ENCODE data around the gene USPL1. TPM values are rescaled to one million over a fixed set of nuclear protein-coding genes. Genes with fewer than 3 reads are reported as not detected.

The USPL1 gene
- total RNA-seq, 1 donor from 2014 or later, result 21.1 TPM

- no peak overlapping the region for H3K27ac Mint-ChIP-seq (ENCODE audit: unreplicated experiment)
- no peaks in the 10 kb centered on the region for H3K4me1 Mint-ChIP-seq (ENCODE audit: unreplicated experiment)
- no peak for TF ChIP-seq CTCF (IDR thresholded peaks at IDR 0.05; ENCODE audit: unreplicated experiment)
- peaks cover 15% of the 10 kb centered on the region for H3K36me3 Mint-ChIP-seq (ENCODE audit: low read depth, unreplicated experiment)
- H3K9me3 Mint-ChIP-seq (ENCODE audit: unreplicated experiment), result no peaks in the 10 kb centered on the region
- no peaks in the 10 kb centered on the region for H3K27me3 Mint-ChIP-seq (ENCODE audit: unreplicated experiment)
- DNase-seq (ENCODE audit: low spot score), result no peak
- no peak overlapping the region for H3K4me3 Mint-ChIP-seq (ENCODE audit: unreplicated experiment)
Measured at GRCh38 chr13:30652746-30653386, 35.1 kb downstream of the USPL1 start.

- H3K4me1 Mint-ChIP-seq (ENCODE audit: unreplicated experiment), result peaks cover under 1% of the 10 kb centered on the region
- no peak overlapping the region for H3K4me3 Mint-ChIP-seq (ENCODE audit: unreplicated experiment)
- no peak for DNase-seq (ENCODE audit: low spot score)
- no peak for TF ChIP-seq CTCF (IDR thresholded peaks at IDR 0.05; ENCODE audit: unreplicated experiment)
- H3K36me3 Mint-ChIP-seq (ENCODE audit: low read depth, unreplicated experiment), result peaks cover 9% of the 10 kb centered on the region
- no peaks in the 10 kb centered on the region for H3K9me3 Mint-ChIP-seq (ENCODE audit: unreplicated experiment)
- H3K27me3 Mint-ChIP-seq (ENCODE audit: unreplicated experiment), result peaks cover under 1% of the 10 kb centered on the region
- no peak overlapping the region for H3K27ac Mint-ChIP-seq (ENCODE audit: unreplicated experiment)
Measured at GRCh38 chr13:30654430-30654829, 36.7 kb downstream of the USPL1 start.

DNA sequence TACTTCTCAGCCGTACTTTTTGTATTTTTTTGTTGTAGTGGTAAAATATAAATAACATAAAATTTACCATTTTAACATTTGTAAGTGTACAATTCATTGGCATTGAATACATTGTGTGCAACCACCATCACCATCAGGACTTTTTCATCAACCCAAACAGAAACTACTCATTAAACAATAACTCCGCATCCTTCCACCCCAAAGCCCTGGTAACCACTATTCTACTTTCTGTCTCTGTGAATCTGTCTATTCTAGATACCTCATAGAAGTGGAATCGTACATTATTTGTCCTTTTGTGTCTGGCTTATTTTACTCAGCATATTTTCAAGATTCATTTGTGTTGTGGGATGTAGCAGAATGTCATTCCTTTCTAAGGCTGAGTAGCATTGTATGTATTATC is 38.5 kb downstream of the USPL1 start:
- Mint-ChIP-seq H3K36me3 (ENCODE audit: low read depth, unreplicated experiment) (peaks cover 12% of the 10 kb centered on the region), H3K9me3 (ENCODE audit: unreplicated experiment) (no peaks in the 10 kb centered on the region), H3K27ac (ENCODE audit: unreplicated experiment) (no peak overlapping the region), H3K4me1 (ENCODE audit: unreplicated experiment) (peaks cover 4% of the 10 kb centered on the region), H3K27me3 (ENCODE audit: unreplicated experiment) (peaks cover 3% of the 10 kb centered on the region), H3K4me3 (ENCODE audit: unreplicated experiment) (no peak overlapping the region)
- TF ChIP-seq CTCF (IDR thresholded peaks at IDR 0.05; ENCODE audit: unreplicated experiment), result no peak
- no peak for DNase-seq (ENCODE audit: low spot score)

GRCh38 chr13:30659980-30660379 is 42.3 kb downstream of the USPL1 start:
- no peak for DNase-seq (ENCODE audit: low spot score)
- peaks cover 13% of the 10 kb centered on the region for H3K4me1 Mint-ChIP-seq (ENCODE audit: unreplicated experiment)
- H3K36me3 Mint-ChIP-seq (ENCODE audit: low read depth, unreplicated experiment), result peaks cover 8% of the 10 kb centered on the region
- H3K4me3 Mint-ChIP-seq (ENCODE audit: unreplicated experiment), result no peak overlapping the region
- peaks cover 3% of the 10 kb centered on the region for H3K27me3 Mint-ChIP-seq (ENCODE audit: unreplicated experiment)
- H3K9me3 Mint-ChIP-seq (ENCODE audit: unreplicated experiment), result no peaks in the 10 kb centered on the region
- H3K27ac Mint-ChIP-seq (ENCODE audit: unreplicated experiment), result no peak overlapping the region
- TF ChIP-seq CTCF (IDR thresholded peaks at IDR 0.05; ENCODE audit: unreplicated experiment), result no peak

- peaks cover 3% of the 10 kb centered on the region for H3K27me3 Mint-ChIP-seq (ENCODE audit: unreplicated experiment)
- no peaks in the 10 kb centered on the region for H3K9me3 Mint-ChIP-seq (ENCODE audit: unreplicated experiment)
- peaks cover 5% of the 10 kb centered on the region for H3K36me3 Mint-ChIP-seq (ENCODE audit: low read depth, unreplicated experiment)
- peaks cover 13% of the 10 kb centered on the region for H3K4me1 Mint-ChIP-seq (ENCODE audit: unreplicated experiment)
- no peak for DNase-seq (ENCODE audit: low spot score)
- no peak overlapping the region for H3K27ac Mint-ChIP-seq (ENCODE audit: unreplicated experiment)
- H3K4me3 Mint-ChIP-seq (ENCODE audit: unreplicated experiment), result no peak overlapping the region
- no peak for TF ChIP-seq CTCF (IDR thresholded peaks at IDR 0.05; ENCODE audit: unreplicated experiment)
Measured at GRCh38 chr13:30660796-30661195, 43.1 kb downstream of the USPL1 start.

Data from endothelial cell (in vitro differentiated cells).